Esophagus squamous epithelium (tissue), 4 donors: ENCODE data around the gene RBMXL3. TPM values are rescaled to one million over a fixed set of nuclear protein-coding genes. Genes with fewer than 3 reads are reported as not detected.

Experiments
- total RNA-seq, 4 donors: library from RNA; depleted of rRNA; stranded (reverse); fragments of >200 nt; gene quantifications; one replicate each; pipeline ENCODE4 v1.1.0, GENCODE V29; 2016

The RBMXL3 gene
- total RNA-seq, 4 donors from 2014 or later: not detected

Other genes starting within 250 kb of the RBMXL3 start
- under 1 TPM in 2 of 4 donors, not detected in 2; 0.38 to 0.44 TPM for gene IL13RA2, start 171.8 kb upstream of the RBMXL3 start, total RNA-seq
- 1 to 10 TPM in 1 of 4 donors, under 1 TPM in 3; 0.11 to 3.8 (median 0.45) TPM for gene LRCH2, start 44.7 kb downstream of the RBMXL3 start, total RNA-seq
- gene LUZP4, start 100.3 kb downstream of the RBMXL3 start, total RNA-seq: not detected